Measurements from ENCODE around the gene ARL8B. TPM values are rescaled to one million over a fixed set of nuclear protein-coding genes. Genes with fewer than 3 reads are reported as not detected.
A peak's percentile ranks its signal among the peaks of the same experiment; 100 is the strongest.
"Not testable (repeated sequence)": the region's sequence is repeated elsewhere in the genome, so short reads cannot be mapped to it uniquely, and the experiment has no call there.

The ARL8B gene
- total RNA-seq, 6 donors from 2014 or later, result 34.7 to 117 (median 74.2) TPM

DNA sequence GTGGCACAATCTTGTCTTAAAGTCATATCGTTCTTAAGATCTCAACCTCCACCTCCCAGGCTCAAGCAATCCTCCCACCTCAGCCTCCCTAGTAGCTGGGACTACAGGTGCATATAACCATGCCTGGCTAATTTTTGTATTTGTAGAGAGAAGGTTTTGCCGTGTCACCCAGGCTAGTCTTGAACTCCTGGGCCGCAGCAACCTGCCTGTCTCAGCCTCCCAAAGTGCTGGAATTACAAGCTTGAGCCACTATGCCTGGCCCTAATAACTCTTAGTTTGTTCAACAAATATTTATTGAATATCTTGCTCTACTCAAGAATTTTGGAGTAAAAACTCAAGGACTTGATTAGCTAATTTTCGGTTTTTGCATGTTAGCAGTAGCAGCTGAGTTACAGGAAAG lies 46.0 kb downstream of the ARL8B start:
- no peak for DNase-seq
- Histone ChIP-seq H3K36me3 (peaks cover 8 to 26% (median 20%) of the 10 kb centered on the region in 4 donors), H3K27ac (peak overlapping the region in 3 of 4 donors; percentile 37 to 60 (median 57)), H3K4me1 (peaks cover 26 to 46% (median 31%) of the 10 kb centered on the region in 4 donors), H3K4me3 (no peak overlapping the region), H3K9me3 (no peaks in the 10 kb centered on the region), H3K27me3 (no peaks in the 10 kb centered on the region)
- no peak for ATAC-seq (ENCODE audit: low FRiP score in 2 of 2)
- WGBS, 2 donors, result 63 to 71% methylated on average over 4 of the region's 4 CpGs
- no peak for TF ChIP-seq EP300 (IDR thresholded peaks at IDR 0.05)

GRCh38 chr3:5169807-5170206 lies 47.7 kb downstream of the ARL8B start:
- no peak for ATAC-seq (ENCODE audit: low FRiP score in 2 of 2)
- Histone ChIP-seq H3K4me1 (peaks cover 23 to 38% (median 25%) of the 10 kb centered on the region in 4 donors), H3K27me3 (no peaks in the 10 kb centered on the region), H3K4me3 (no peak overlapping the region), H3K9me3 (no peaks in the 10 kb centered on the region), H3K27ac (no peak overlapping the region), H3K36me3 (peaks cover 15 to 43% (median 28%) of the 10 kb centered on the region in 4 donors)
- 39 to 40% methylated on average over 2 of the region's 2 CpGs for WGBS, 2 donors
- no peak for DNase-seq
- TF ChIP-seq CTCF (IDR thresholded peaks at IDR 0.05), result no peak
- TF ChIP-seq POLR2AphosphoS5 (IDR thresholded peaks at IDR 0.05), result no peak
- TF ChIP-seq POLR2A (IDR thresholded peaks at IDR 0.05), result no peak
- TF ChIP-seq EP300 (IDR thresholded peaks at IDR 0.05), result no peak

DNA sequence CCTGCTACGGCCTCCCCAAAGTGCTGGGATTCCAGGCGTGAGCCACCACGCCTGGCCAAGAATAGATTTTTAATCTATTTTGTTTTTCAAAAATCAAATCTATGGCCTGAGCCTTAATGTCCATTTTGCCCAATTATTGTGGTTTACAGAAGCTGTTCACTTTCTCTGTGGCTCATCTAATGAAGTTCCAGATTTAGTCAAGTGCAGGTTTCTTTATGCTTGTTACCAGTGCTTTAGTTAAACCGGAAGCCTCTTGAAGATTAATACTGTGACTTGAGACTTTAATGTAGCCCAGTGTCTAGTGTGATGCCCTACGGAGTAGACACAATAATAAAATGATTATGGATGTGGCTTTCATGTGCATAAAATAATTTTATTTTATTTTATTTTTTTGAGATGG lies 48.9 kb downstream of the ARL8B start:
- Histone ChIP-seq H3K27me3 (no peaks in the 10 kb centered on the region), H3K4me1 (peaks cover 13 to 26% (median 16%) of the 10 kb centered on the region in 4 donors), H3K9me3 (no peaks in the 10 kb centered on the region), H3K27ac (no peak overlapping the region), H3K4me3 (no peak overlapping the region), H3K36me3 (peaks cover 15 to 55% (median 36%) of the 10 kb centered on the region in 4 donors)
- ATAC-seq (ENCODE audit: low FRiP score in 2 of 2), result no peak
- DNase-seq, result no peak
- WGBS, 2 donors, result 85 to 89% methylated on average over 5 of the region's 5 CpGs
- TF ChIP-seq POLR2A (IDR thresholded peaks at IDR 0.05) (no peak), POLR2AphosphoS5 (IDR thresholded peaks at IDR 0.05) (no peak), EP300 (IDR thresholded peaks at IDR 0.05) (no peak), CTCF (IDR thresholded peaks at IDR 0.05) (no peak)

DNA sequence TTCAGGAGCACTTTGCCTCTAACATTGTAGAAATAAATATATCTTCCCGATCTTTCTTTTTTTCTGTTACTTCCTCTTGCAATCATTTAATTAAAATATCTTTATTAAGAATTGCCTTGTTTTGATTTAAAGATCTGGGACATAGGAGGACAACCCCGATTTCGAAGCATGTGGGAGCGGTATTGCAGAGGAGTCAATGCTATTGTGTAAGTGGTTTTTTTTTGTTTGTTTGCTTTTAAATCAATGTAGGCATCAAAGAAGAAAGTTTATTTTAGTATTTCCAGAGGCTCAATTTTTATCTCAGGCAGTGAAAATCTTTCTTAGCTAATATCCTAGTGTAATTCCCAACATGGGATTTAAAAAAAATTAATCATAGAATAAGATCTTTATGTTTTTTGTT lies 49.9 kb downstream of the ARL8B start:
- Histone ChIP-seq H3K9me3 (no peaks in the 10 kb centered on the region), H3K4me1 (peaks cover 3 to 16% (median 7%) of the 10 kb centered on the region in 4 donors), H3K27me3 (no peaks in the 10 kb centered on the region), H3K4me3 (no peak overlapping the region), H3K27ac (no peak overlapping the region), H3K36me3 (peaks cover 15 to 65% (median 43%) of the 10 kb centered on the region in 4 donors)
- no peak for DNase-seq
- ATAC-seq (ENCODE audit: low FRiP score in 2 of 2), result no peak
- no peak for TF ChIP-seq POLR2AphosphoS5 (IDR thresholded peaks at IDR 0.05)
- TF ChIP-seq POLR2A (IDR thresholded peaks at IDR 0.05), result no peak
- TF ChIP-seq EP300 (IDR thresholded peaks at IDR 0.05), result no peak
- no peak for TF ChIP-seq CTCF (IDR thresholded peaks at IDR 0.05)
- 91 to 92% methylated on average over 4 of the region's 4 CpGs for WGBS, 2 donors

DNA sequence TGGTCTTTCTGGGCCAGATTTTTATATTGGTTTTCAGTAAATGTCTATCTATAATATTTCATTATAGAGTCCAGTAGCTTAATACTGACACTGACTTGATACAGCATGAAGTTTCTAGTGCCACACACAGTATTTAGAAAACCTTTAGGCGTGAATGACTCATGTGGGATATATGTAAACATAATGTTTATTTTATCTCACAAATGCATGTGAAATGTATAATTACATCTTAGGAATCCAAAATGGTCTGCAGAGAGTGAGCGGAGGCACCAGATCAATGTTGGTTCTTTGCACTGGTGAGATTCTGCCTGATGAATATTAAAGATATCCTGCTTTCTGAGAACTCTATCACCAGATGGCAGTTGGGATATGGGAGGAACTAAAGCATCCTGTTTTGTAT lies 56.9 kb downstream of the ARL8B start:
- peaks cover 4 to 86% (median 42%) of the 10 kb centered on the region in 4 donors for H3K36me3 ChIP-seq
- WGBS, 2 donors, result 97 to 100% methylated on average over 2 of the region's 2 CpGs

GRCh38 chr3:5181469-5182141 lies 59.5 kb downstream of the ARL8B start:
- no peak for ATAC-seq (ENCODE audit: low FRiP score in 2 of 2)
- no peak for TF ChIP-seq POLR2AphosphoS5 (IDR thresholded peaks at IDR 0.05)
- no peak for TF ChIP-seq EP300 (IDR thresholded peaks at IDR 0.05)
- no peak for TF ChIP-seq CTCF (IDR thresholded peaks at IDR 0.05)
- TF ChIP-seq POLR2A (IDR thresholded peaks at IDR 0.05), result no peak
- Histone ChIP-seq H3K36me3 (peaks cover 4 to 61% (median 27%) of the 10 kb centered on the region in 4 donors), H3K27me3 (no peaks in the 10 kb centered on the region), H3K4me3 (no peak overlapping the region), H3K4me1 (peaks cover 12 to 14% (median 13%) of the 10 kb centered on the region in 4 donors), H3K27ac (no peak overlapping the region), H3K9me3 (no peaks in the 10 kb centered on the region)
- WGBS, 2 donors, result 53 to 63% methylated on average over 2 of the region's 2 CpGs
- DNase-seq, result no peak

More for the DNA sequence above, 56.9 kb downstream of the ARL8B start:
- ATAC-seq (ENCODE audit: low FRiP score in 2 of 2); H3K27ac ChIP-seq; H3K4me3 ChIP-seq; H3K9me3 ChIP-seq; H3K27me3 ChIP-seq; H3K4me1 ChIP-seq; DNase-seq: not testable (repeated sequence)

DNA sequence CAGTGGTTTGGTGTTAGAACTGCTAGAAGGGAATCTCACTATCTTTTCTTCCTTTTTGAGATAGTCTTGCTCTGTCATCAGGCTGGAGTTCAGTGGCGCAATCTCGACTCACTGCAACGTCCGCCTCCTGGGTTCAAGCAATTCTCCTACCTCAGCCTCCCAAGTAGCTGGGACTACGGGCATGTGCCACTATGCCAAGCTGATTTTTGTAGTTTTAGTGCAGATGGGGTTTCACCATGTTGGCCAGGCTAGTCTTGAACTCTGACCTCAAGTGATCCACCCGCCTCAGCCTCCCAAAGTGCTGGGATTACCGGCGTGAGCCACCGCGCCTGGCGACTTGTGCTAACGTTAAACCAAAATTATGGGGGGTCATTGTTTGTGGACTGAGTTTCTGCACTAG lies 61.6 kb downstream of the ARL8B start:
- Histone ChIP-seq H3K36me3 (peaks cover under 1 to 43% (median 15%) of the 10 kb centered on the region in 4 donors), H3K4me1 (peaks cover 14 to 18% (median 17%) of the 10 kb centered on the region in 4 donors)
- not testable (repeated sequence) for ATAC-seq (ENCODE audit: low FRiP score in 2 of 2); H3K9me3 ChIP-seq; H3K27ac ChIP-seq; H3K4me3 ChIP-seq; H3K27me3 ChIP-seq
- DNase-seq, result peak in 1 of 2 donors; percentile 42
- 85 to 93% methylated on average over 12 of the region's 12 CpGs for WGBS, 2 donors

Data from upper lobe of left lung (tissue), 6 donors.